GM12878 (cell line): ENCODE results near the gene CREBBP. TPM values are rescaled to one million over a fixed set of nuclear protein-coding genes. Genes with fewer than 3 reads are reported as not detected.

Source experiments
- ATAC-seq: fragments of 200-7000 bp; cut with Tn5 transposase; 3 replicates; pipeline ENCODE4 v1.9.1; 2020; ENCODE audit warnings: mild to moderate bottlenecking, moderate library complexity
- BruUV-seq: library from RNA; stranded (reverse); fragments of 400-500 nt; replicated peaks from 2 replicates; lab custom pipeline; 2021; lab: Mats Ljungman, UMichigan
- CTCF ChIA-PET: fragments of 300-600 bp; sonication (Branson Sonifier 250); formaldehyde crosslinking; extraction: SDS; loops from one replicate; lab custom pipeline; 2021; ENCODE audit warnings: inconsistent platforms; lab: Yijun Ruan, JAX
- POLR2A ChIA-PET: fragments of 350-600 bp; formaldehyde crosslinking; extraction: SDS; loops from one replicate; lab custom pipeline; 2021; ENCODE audit warnings: inconsistent platforms; lab: Charles Lee
- RAD21 ChIA-PET: fragments of 300-600 bp; sonication (Branson Sonifier 250); formaldehyde crosslinking; loops from one replicate; lab custom pipeline; 2023; ENCODE audit warnings: antibody characterized with exemption; ENCODE audit not compliant: unreplicated experiment; lab: Charles Lee
- SMC1A ChIA-PET: fragments of 300-600 bp; sonication (Branson Sonifier 250); formaldehyde crosslinking; loops from one replicate; lab custom pipeline; 2023; ENCODE audit not compliant: unreplicated experiment, uncharacterized antibody; lab: Charles Lee
- DNase-seq: peaks from one replicate; pipeline ENCODE4 v3.0.0-alpha.2; 2011; ENCODE audit warnings: low read depth, low spot score
- FAIRE-seq: peaks from 3 replicates; lab custom pipeline; 2011; peaks lifted over from hg19 to GRCh38; lab: Jason Lieb, UNC
- H2AFZ ChIP-seq: 2 replicates; pipeline ENCODE4 v1.6.0; 2011; ENCODE audit warnings: low read depth, low read length, control low read depth; ENCODE audit not compliant: control insufficient read depth
- H3K27ac ChIP-seq: 2 replicates; pipeline ENCODE4 v1.5.1; 2011; ENCODE audit warnings: control low read depth; ENCODE audit not compliant: control insufficient read depth, insufficient read depth
- H3K27me3 ChIP-seq, 2 experiments: replicated peaks in 1 of 2; 2 replicates each; pipeline versions ENCODE4 v1.6.0 to v1.6.1; 2011; ENCODE audit warnings: low read length in 1 of 2; ENCODE audit not compliant: control insufficient read depth in 2 of 2, insufficient read depth in 2 of 2
- H3K36me3 ChIP-seq, 2 experiments: 2 replicates each; pipeline ENCODE4 v1.5.1; 2011; ENCODE audit warnings: low read length in 1 of 2; ENCODE audit not compliant: control insufficient read depth in 2 of 2, insufficient read depth in 2 of 2
- H3K4me1 ChIP-seq: 2 replicates; pipeline ENCODE4 v1.6.1; 2011; ENCODE audit warnings: mild to moderate bottlenecking, low read length, moderate library complexity, mixed read lengths; ENCODE audit not compliant: control insufficient read depth, insufficient read depth
- H3K4me2 ChIP-seq: 2 replicates; pipeline ENCODE4 v1.6.0; 2011; ENCODE audit warnings: control low read depth; ENCODE audit not compliant: control insufficient read depth, insufficient read depth
- H3K4me3 ChIP-seq: fragments of 200-600 bp; sonication (generic); 2 replicates; pipeline ENCODE4 v1.5.1; 2016
- H3K79me2 ChIP-seq: 2 replicates; pipeline ENCODE4 v1.6.0; 2011; ENCODE audit warnings: low read length; ENCODE audit not compliant: control insufficient read depth, insufficient read depth
- H3K9ac ChIP-seq: 2 replicates; pipeline ENCODE4 v1.8.0; 2011; ENCODE audit warnings: low read length, control low read depth, mixed read lengths; ENCODE audit not compliant: control insufficient read depth, insufficient read depth
- H3K9me3 ChIP-seq: replicated peaks from 3 replicates; pipeline ENCODE4 v1.5.1; 2011; ENCODE audit warnings: mild to moderate bottlenecking, low read length; ENCODE audit not compliant: control insufficient read depth, insufficient read depth
- H4K20me1 ChIP-seq: 2 replicates; pipeline ENCODE4 v1.6.0; 2011; ENCODE audit not compliant: control insufficient read depth, insufficient read depth
- CBX3 ChIP-seq: fragments of 200-600 bp; sonication (generic); IDR thresholded peaks from 2 replicates; pipeline ENCODE4 v1.6.1; 2016; ENCODE audit warnings: low read depth, borderline replicate concordance
- ETV6 ChIP-seq, 2 experiments: fragments of 450-650 bp in 1 of 2; IDR thresholded peaks in 1 of 2; conservative IDR thresholded peaks in 1 of 2; 2 replicates each; pipeline ENCODE4 v1.6.1; 2014; ENCODE audit warnings: antibody characterized with exemption in 1 of 2, borderline replicate concordance in 1 of 2, low read depth in 1 of 2, mild to moderate bottlenecking in 1 of 2, moderate library complexity in 1 of 2
- JUND ChIP-seq: IDR thresholded peaks from 2 replicates; pipeline ENCODE4 v1.6.1; 2012; ENCODE audit warnings: low read depth, mild to moderate bottlenecking, low read length, improper control_type of control experiment, moderate library complexity
- KLF5 ChIP-seq: fragments of 450-650 bp; IDR thresholded peaks from 2 replicates; pipeline ENCODE4 v1.6.1; 2014; ENCODE audit warnings: mild to moderate bottlenecking; ENCODE audit not compliant: partially characterized antibody
- MAX ChIP-seq: IDR thresholded peaks from 2 replicates; pipeline ENCODE4 v1.6.1; 2012; ENCODE audit warnings: low read depth, low read length, improper control_type of control experiment
- MEF2B ChIP-seq: fragments of 450-650 bp; IDR thresholded peaks from 2 replicates; pipeline ENCODE4 v1.6.1; 2018; ENCODE audit warnings: mild to moderate bottlenecking, moderate library complexity; ENCODE audit not compliant: partially characterized antibody, poor library complexity, severe bottlenecking
- NFYB ChIP-seq: IDR thresholded peaks from 2 replicates; pipeline ENCODE4 v1.6.1; 2011; ENCODE audit warnings: low read depth, mild to moderate bottlenecking, low read length, improper control_type of control experiment, moderate library complexity; ENCODE audit not compliant: insufficient read depth
- PAX8 ChIP-seq: fragments of 450-650 bp; IDR thresholded peaks from 2 replicates; pipeline ENCODE4 v1.6.1; 2017; ENCODE audit warnings: mild to moderate bottlenecking, moderate library complexity
- POLR2A ChIP-seq: IDR thresholded peaks from 2 replicates; pipeline ENCODE4 v1.6.1; 2011; ENCODE audit warnings: low read depth, mild to moderate bottlenecking, low read length
- RAD51 ChIP-seq: fragments of 450-650 bp; IDR thresholded peaks from 2 replicates; pipeline ENCODE4 v1.6.1; 2016; ENCODE audit warnings: moderate library complexity, mild to moderate bottlenecking, inconsistent platforms
- SUPT20H ChIP-seq: IDR thresholded peaks from 2 replicates; pipeline ENCODE4 v1.6.1; 2011; ENCODE audit warnings: low read depth, mild to moderate bottlenecking, low read length, moderate library complexity, borderline replicate concordance; ENCODE audit not compliant: control insufficient read depth
- ZNF207 ChIP-seq: fragments of 450-650 bp; IDR thresholded peaks from 2 replicates; pipeline ENCODE4 v1.6.1; 2014; ENCODE audit warnings: antibody characterized with exemption, mild to moderate bottlenecking, borderline replicate concordance
- ZNF384 ChIP-seq: IDR thresholded peaks from 2 replicates; pipeline ENCODE4 v1.6.1; 2012; ENCODE audit warnings: low read depth, mild to moderate bottlenecking, low read length, improper control_type of control experiment, borderline replicate concordance
- WGBS: methylation state at CpG from one replicate; pipeline ENCODE4 v1.1.6; 2016; ENCODE audit warnings: low lambda C conversion rate; ENCODE audit not compliant: insufficient replicate concordance, insufficient coverage; ENCODE audit errors: missing lambda C conversion rate; 5-methylcytosine and 5-hydroxymethylcytosine counted together
- in situ Hi-C: fragments of 300-500 bp; cut with MboI; formaldehyde crosslinking; loops from 9 replicates; pipeline ENCODE4 v1.14.3; 2018; ENCODE audit warnings: mixed read lengths
- intact Hi-C: fragments of 100-400 bp; cut with micrococcal nuclease; formaldehyde crosslinking; loops from one replicate; pipeline ENCODE4 v1.14.2; 2022; ENCODE audit not compliant: unreplicated experiment
- polyA plus RNA-seq, 11 experiments: library from polyadenylated mRNA; depleted of rRNA in 4 of 11; unstranded in 6 of 11; stranded (reverse) in 5 of 11; fragments of >200 nt; fragmentation: Nextera tagmentation in 4 of 11; fragmentation: Illumina TruSeq in 1 of 11; extraction: Ambion mirVana in 4 of 11; extraction: Trizol in 1 of 11; gene quantifications; 1 replicate in 1 of 11; 2 replicates in 10 of 11; pipeline versions ENCODE4 v1.2.1 to v1.2.3, GENCODE V29; 2011 to 2016; ENCODE audit warnings: inconsistent platforms in 2 of 11, missing spikeins in 2 of 11, low read depth in 1 of 11
- total RNA-seq, 4 experiments: library from RNA; depleted of rRNA in 3 of 4; stranded (reverse); fragments of >200 nt in 3 of 4; fragmentation: Illumina TruSeq in 1 of 4; extraction: Trizol in 1 of 4; gene quantifications; 2 replicates each; pipeline versions ENCODE4 v1.2.1 to v1.2.3, GENCODE V29; 2013 to 2021
- TF ChIP-seq, protein P1 (sequence below): fragments of 450-650 bp; formaldehyde crosslinking; IDR thresholded peaks from 2 replicates; pipeline ENCODE4 v1.4.0; 2022; ENCODE audit warnings: mild to moderate bottlenecking, moderate library complexity
- TF ChIP-seq, protein P2 (sequence below): IDR thresholded peaks from 2 replicates; pipeline ENCODE4 v1.6.1; 2011; ENCODE audit warnings: low read depth, mild to moderate bottlenecking, low read length, moderate library complexity, borderline replicate concordance; ENCODE audit errors: extremely low read depth

The CREBBP gene
- total and polyA plus RNA-seq, 10 of the 15 experiments (the other 5 are each of a cell fraction or from before 2014, with no cell fraction given) = 3.4 to 32.7 (median 7.9) TPM

- in situ Hi-C loops (no loop called here), intact Hi-C loops (no loop called here)
- FAIRE-seq = no peak
- H2AFZ ChIP-seq = no peak overlapping the region
- H3K9ac ChIP-seq = no peak overlapping the region
- DNase-seq = no peak
- RAD21 ChIA-PET = no interaction called here
- H3K4me3 ChIP-seq = no peak overlapping the region
- SMC1A ChIA-PET = no interaction called here
- no peaks in the 10 kb centered on the region for H4K20me1 ChIP-seq
- H3K79me2 ChIP-seq = no peaks in the 10 kb centered on the region
- H3K27ac ChIP-seq = no peak overlapping the region
- no peaks in the 10 kb centered on the region for H3K27me3 ChIP-seq
- POLR2A ChIA-PET = no interaction called here
- WGBS = 96% methylated on average over 13 of the region's 13 CpGs
- no peaks in the 10 kb centered on the region for H3K4me1 ChIP-seq
- no peak for ATAC-seq
- peaks cover 29 to 48% of the 10 kb centered on the region in 2 experiments for H3K36me3 ChIP-seq
- CTCF ChIA-PET = no interaction called here
- TF ChIP-seq KLF5 (no peak), POLR2A (peak; percentile 46)
- TF ChIP-seq, protein P1, sequence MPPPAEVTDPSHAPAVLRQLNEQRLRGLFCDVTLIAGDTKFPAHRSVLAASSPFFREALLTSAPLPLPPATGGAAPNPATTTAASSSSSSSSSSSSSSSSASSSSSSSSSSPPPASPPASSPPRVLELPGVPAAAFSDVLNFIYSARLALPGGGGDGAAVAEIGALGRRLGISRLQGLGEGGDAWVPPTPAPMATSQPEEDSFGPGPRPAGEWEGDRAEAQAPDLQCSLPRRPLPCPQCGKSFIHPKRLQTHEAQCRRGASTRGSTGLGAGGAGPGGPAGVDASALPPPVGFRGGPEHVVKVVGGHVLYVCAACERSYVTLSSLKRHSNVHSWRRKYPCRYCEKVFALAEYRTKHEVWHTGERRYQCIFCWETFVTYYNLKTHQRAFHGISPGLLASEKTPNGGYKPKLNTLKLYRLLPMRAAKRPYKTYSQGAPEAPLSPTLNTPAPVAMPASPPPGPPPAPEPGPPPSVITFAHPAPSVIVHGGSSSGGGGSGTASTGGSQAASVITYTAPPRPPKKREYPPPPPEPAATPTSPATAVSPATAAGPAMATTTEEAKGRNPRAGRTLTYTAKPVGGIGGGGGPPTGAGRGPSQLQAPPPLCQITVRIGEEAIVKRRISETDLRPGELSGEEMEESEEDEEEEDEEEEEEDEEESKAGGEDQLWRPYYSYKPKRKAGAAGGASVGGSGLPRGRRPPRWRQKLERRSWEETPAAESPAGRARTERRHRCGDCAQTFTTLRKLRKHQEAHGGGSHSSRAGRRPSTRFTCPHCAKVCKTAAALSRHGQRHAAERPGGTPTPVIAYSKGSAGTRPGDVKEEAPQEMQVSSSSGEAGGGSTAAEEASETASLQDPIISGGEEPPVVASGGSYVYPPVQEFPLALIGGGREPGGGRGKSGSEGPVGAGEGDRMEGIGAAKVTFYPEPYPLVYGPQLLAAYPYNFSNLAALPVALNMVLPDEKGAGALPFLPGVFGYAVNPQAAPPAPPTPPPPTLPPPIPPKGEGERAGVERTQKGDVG (CRISPR knock-in tag) = no peak
- no TSS peak for BruUV-seq
- no peaks in the 10 kb centered on the region for H3K9me3 ChIP-seq
- no peak overlapping the region for H3K4me2 ChIP-seq
Observed at GRCh38 chr16:3770530-3770929, 110.0 kb downstream of the CREBBP start.

- ChIA-PET POLR2A (no interaction called here), SMC1A (no interaction called here), RAD21 (no interaction called here), CTCF (no interaction called here)
- Histone ChIP-seq H4K20me1 (no peaks in the 10 kb centered on the region), H3K9me3 (no peaks in the 10 kb centered on the region), H3K79me2 (no peaks in the 10 kb centered on the region), H3K27me3 (no peaks in the 10 kb centered on the region), H2AFZ (no peak overlapping the region), H3K4me1 (no peaks in the 10 kb centered on the region), H3K4me2 (no peak overlapping the region), H3K9ac (no peak overlapping the region), H3K27ac (no peak overlapping the region), H3K36me3 (peaks cover 29 to 44% of the 10 kb centered on the region in 2 experiments), H3K4me3 (no peak overlapping the region)
- intact Hi-C loops (no loop called here), in situ Hi-C loops (no loop called here)
- WGBS = 97% methylated on average over 13 of the region's 13 CpGs
- no TSS peak for BruUV-seq
- ATAC-seq = no peak
- no peak for DNase-seq
- FAIRE-seq = no peak
- no peak for TF ChIP-seq ZNF384
- no peak for TF ChIP-seq POLR2A
- TF ChIP-seq PAX8 = no peak
- TF ChIP-seq MEF2B = no peak
- no peak for TF ChIP-seq ZNF207
- TF ChIP-seq NFYB = no peak
- no peak for TF ChIP-seq SUPT20H
- TF ChIP-seq ETV6 (conservative IDR thresholded peaks at IDR 0.05 in 1 of 2, IDR thresholded peaks at IDR 0.05 in 1 of 2; ENCODE audit: borderline replicate concordance in 1 of 2, low read depth in 1 of 2) = no peak
- TF ChIP-seq JUND = no peak
- no peak for TF ChIP-seq MAX
- no peak for TF ChIP-seq RAD51
- no peak for TF ChIP-seq CBX3
- TF ChIP-seq, protein P2, sequence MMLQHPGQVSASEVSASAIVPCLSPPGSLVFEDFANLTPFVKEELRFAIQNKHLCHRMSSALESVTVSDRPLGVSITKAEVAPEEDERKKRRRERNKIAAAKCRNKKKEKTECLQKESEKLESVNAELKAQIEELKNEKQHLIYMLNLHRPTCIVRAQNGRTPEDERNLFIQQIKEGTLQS = no peak
Observed at GRCh38 chr16:3769942-3770341, 110.6 kb downstream of the CREBBP start.
